IPS-18a (cell line): Measurements from ENCODE around the gene IMMP2L.

Experiments
- H3K27ac ChIP-seq: one replicate; pipeline ENCODE4 v1.5.1; 2013; ENCODE audit warnings: low read length
- H3K27me3 ChIP-seq: one replicate; pipeline ENCODE4 v1.6.1; 2013; ENCODE audit warnings: mild to moderate bottlenecking, low read length; ENCODE audit not compliant: control insufficient read depth, insufficient read depth
- H3K36me3 ChIP-seq: one replicate; pipeline ENCODE4 v1.6.1; 2013; ENCODE audit warnings: low read depth, low read length; ENCODE audit not compliant: control insufficient read depth
- H3K4me1 ChIP-seq: one replicate; pipeline ENCODE4 v1.6.1; 2013; ENCODE audit warnings: low read depth, low read length; ENCODE audit not compliant: control insufficient read depth
- H3K4me3 ChIP-seq: one replicate; pipeline ENCODE4 v1.5.1; 2013; ENCODE audit warnings: low read length
- H3K9ac ChIP-seq: one replicate; pipeline ENCODE4 v1.6.1; 2013; ENCODE audit warnings: mild to moderate bottlenecking, low read length, moderate library complexity
- H3K9me3 ChIP-seq: one replicate; pipeline ENCODE4 v1.6.1; 2013; ENCODE audit warnings: low read depth, low read length; ENCODE audit not compliant: control insufficient read depth

Gene IMMP2L

DNA sequence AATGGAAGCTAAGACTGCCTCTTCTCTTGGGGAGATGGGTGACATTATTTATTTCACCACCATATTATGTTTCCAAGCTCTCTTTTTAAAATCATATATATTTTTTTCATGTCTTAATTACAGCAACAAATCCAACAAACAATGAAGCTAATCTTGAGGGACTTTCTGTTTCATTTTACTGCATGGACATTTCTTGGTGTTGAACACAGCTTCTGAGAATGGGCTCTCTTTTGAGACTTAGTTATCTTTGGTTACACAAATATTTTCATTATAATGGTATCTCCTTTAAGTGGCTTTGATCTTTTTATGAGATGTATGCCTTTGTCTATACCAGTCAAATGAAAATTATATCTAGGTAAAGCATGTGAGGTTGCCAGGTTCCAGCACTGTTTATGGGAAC lies 681.3 kb downstream of the IMMP2L start:
- Histone ChIP-seq H3K9me3 (no peaks in the 10 kb centered on the region), H3K4me3 (no peak overlapping the region), H3K9ac (no peak overlapping the region), H3K36me3 (no peaks in the 10 kb centered on the region), H3K27ac (no peak overlapping the region), H3K27me3 (no peaks in the 10 kb centered on the region), H3K4me1 (no peaks in the 10 kb centered on the region)

DNA sequence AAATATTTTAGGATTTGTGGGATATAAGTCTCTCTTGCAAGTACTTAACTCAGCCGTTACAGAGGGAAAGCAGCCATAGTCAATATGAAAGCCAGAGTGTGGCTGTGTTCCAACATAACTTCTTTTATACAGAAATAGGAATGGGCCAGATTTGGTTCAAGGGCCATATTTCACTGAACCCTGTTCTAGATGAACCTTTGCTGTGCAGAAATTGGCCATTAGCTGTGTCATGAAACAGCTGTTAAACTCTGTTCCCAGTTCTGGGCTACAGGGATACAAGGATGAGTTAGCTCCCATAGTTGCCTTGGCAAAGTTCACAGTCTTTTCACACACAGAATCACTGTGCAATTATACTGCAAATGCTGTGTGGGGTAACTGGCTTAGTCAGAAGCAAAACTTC lies 685.3 kb downstream of the IMMP2L start:
- no peaks in the 10 kb centered on the region for H3K36me3 ChIP-seq
- no peaks in the 10 kb centered on the region for H3K9me3 ChIP-seq
- H3K27me3 ChIP-seq: no peaks in the 10 kb centered on the region
- H3K27ac ChIP-seq: no peak overlapping the region
- no peak overlapping the region for H3K9ac ChIP-seq
- H3K4me1 ChIP-seq: peaks cover under 1% of the 10 kb centered on the region
- no peak overlapping the region for H3K4me3 ChIP-seq

DNA sequence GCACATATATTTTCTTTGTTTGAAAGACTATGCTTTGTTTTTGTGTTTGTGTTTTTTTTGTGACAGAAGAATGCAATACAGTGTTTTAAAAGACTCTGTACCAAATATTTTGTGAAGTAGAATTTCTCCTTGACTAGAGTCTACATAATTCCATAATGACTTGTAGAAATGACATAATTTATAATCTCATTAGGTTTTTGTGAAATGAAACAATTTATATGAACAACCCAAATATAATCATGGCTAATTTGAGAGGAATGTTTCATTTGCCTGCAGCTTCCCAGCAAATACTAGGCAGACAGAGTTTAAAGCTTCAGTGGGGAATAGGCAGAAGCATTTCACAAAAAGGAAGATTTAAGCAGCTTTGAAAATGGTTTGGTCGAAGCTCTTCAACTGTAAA lies 686.9 kb downstream of the IMMP2L start:
- Histone ChIP-seq H3K36me3 (no peaks in the 10 kb centered on the region), H3K27me3 (no peaks in the 10 kb centered on the region), H3K9ac (no peak overlapping the region), H3K27ac (no peak overlapping the region), H3K4me1 (peaks cover 11% of the 10 kb centered on the region), H3K4me3 (no peak overlapping the region), H3K9me3 (no peaks in the 10 kb centered on the region)

DNA sequence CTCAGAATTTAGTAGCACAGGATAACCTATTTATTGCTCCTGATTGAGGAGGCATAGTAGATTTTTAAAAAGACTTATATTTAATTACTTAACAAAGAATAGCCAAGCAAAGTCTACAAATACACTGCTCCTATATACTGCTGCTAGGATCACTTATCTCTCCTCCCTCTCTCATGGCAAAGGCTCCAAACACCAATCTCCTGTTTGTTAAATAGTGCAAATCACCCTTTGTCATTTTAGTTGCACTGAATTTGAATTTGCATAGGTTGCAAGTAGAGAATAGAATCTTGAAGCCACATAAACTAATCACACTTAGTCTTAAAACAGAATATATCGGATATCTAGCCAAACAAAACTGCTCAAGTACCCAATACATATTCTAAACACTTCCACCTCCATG lies 690.4 kb downstream of the IMMP2L start:
- Histone ChIP-seq H3K27ac (no peak overlapping the region), H3K4me3 (no peak overlapping the region), H3K9me3 (no peaks in the 10 kb centered on the region), H3K27me3 (no peaks in the 10 kb centered on the region), H3K36me3 (no peaks in the 10 kb centered on the region), H3K4me1 (peaks cover 11% of the 10 kb centered on the region), H3K9ac (no peak overlapping the region)

DNA sequence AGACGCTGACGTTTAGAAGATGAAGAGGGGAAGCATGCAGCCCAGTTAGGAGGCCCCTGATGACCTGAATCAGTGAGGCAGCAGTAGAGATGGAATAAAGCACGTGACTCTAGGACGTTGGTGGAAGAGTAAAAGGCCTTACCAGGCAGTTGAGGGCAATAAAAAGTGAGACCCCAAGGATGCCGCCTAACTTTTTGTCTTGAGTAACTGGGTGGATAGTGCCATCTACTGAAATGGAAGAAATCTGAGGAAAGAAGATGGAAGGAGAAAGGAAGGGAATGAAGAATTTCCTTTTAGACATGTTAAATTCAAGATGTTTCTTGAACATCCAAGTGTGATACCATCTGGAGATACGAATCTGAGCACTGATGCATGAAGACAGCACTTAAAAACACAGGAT lies 691.4 kb downstream of the IMMP2L start:
- no peaks in the 10 kb centered on the region for H3K27me3 ChIP-seq
- H3K4me1 ChIP-seq: peaks cover 16% of the 10 kb centered on the region
- no peak overlapping the region for H3K4me3 ChIP-seq
- no peaks in the 10 kb centered on the region for H3K36me3 ChIP-seq
- H3K27ac ChIP-seq: no peak overlapping the region
- H3K9ac ChIP-seq: no peak overlapping the region
- no peaks in the 10 kb centered on the region for H3K9me3 ChIP-seq

DNA sequence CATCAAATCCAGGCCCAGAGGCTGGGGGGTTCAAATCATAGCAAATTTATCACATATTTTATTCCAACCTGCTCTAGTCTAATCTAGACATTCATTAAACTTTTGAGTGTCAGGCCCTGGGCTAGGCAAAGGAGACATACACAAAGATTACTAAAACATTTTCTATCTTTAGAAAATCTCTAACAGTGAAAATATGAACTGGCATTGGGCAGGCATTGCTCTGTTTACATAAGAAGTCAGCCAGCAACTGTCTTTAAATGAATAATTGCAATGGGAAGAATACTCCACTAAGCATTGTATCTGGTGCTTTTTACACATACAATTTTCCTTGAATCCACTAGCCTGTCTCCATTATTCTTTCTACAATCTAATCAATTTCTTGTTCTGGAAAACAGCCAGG lies 693.8 kb downstream of the IMMP2L start:
- no peaks in the 10 kb centered on the region for H3K36me3 ChIP-seq
- H3K4me3 ChIP-seq: no peak overlapping the region
- H3K9me3 ChIP-seq: no peaks in the 10 kb centered on the region
- peaks cover 23% of the 10 kb centered on the region for H3K4me1 ChIP-seq
- H3K9ac ChIP-seq: no peak overlapping the region
- no peaks in the 10 kb centered on the region for H3K27me3 ChIP-seq
- H3K27ac ChIP-seq: no peak overlapping the region

DNA sequence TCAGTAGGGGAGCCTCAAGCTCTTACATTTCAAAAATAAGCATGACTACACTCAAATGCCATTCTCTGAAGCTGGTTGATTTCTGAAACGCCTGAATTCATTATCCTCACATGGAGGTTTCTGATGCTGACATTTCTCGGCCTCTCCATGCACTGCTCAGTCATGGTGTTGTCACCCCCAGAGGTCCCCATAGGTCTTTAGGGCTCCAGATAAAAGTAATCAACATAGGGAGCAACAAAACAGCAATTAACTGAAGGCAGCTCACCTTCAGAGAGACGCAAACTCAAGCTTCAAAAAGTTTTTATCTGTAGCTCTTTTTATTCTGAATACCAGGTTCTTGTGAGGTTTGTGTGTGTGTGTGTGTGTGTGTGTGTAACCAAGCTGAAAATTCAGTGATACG lies 694.5 kb downstream of the IMMP2L start:
- H3K9me3 ChIP-seq: no peaks in the 10 kb centered on the region
- no peak overlapping the region for H3K4me3 ChIP-seq
- H3K36me3 ChIP-seq: no peaks in the 10 kb centered on the region
- H3K27ac ChIP-seq: no peak overlapping the region
- H3K9ac ChIP-seq: no peak overlapping the region
- H3K4me1 ChIP-seq: peaks cover 23% of the 10 kb centered on the region
- H3K27me3 ChIP-seq: no peaks in the 10 kb centered on the region

DNA sequence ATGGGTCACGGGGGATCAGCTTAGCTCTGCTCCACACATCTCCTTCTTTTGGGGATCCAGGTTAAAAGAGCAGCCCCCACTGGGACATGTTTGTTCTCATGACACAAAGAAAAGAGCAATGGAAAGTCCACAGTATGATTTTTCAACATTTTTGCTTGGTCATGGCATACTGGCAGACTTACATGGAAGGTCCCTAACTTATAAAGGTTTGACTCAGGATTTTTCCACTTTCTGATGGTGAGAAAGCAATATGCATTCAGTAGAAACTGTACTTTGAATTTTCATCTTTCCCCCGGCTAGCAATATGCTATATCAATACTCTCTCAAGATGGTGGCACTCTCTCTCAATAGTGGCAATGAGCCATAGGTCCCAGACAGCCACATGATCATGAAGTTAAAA lies 699.0 kb downstream of the IMMP2L start:
- H3K36me3 ChIP-seq: no peaks in the 10 kb centered on the region
- H3K9me3 ChIP-seq: no peaks in the 10 kb centered on the region
- no peaks in the 10 kb centered on the region for H3K27me3 ChIP-seq
- H3K4me1 ChIP-seq: peaks cover 12% of the 10 kb centered on the region
- H3K27ac ChIP-seq: no peak overlapping the region
- H3K4me3 ChIP-seq: no peak overlapping the region
- H3K9ac ChIP-seq: no peak overlapping the region

DNA sequence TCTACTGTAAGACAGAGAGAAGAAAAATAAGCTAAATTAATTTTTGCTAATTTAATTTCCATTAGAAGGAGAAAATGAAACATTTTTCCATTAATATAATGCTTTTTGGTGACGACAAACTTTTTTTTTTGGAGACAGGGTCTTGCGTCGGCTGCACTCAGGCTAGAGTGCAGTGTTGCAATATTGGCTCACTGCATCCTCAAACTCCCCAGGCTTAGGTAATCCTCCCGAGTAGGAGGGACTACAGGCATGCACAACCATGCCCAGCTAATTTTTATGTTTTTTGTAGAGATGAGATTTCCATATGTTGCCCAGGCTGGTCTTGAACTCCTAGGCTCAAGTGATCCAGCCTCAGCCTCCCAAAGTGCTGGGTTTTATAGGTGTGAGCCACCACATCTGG lies 701.1 kb downstream of the IMMP2L start:
- Histone ChIP-seq H3K9ac (no peak overlapping the region), H3K9me3 (no peaks in the 10 kb centered on the region), H3K4me1 (peaks cover 22% of the 10 kb centered on the region), H3K27ac (no peak overlapping the region), H3K4me3 (no peak overlapping the region), H3K27me3 (no peaks in the 10 kb centered on the region), H3K36me3 (no peaks in the 10 kb centered on the region)

DNA sequence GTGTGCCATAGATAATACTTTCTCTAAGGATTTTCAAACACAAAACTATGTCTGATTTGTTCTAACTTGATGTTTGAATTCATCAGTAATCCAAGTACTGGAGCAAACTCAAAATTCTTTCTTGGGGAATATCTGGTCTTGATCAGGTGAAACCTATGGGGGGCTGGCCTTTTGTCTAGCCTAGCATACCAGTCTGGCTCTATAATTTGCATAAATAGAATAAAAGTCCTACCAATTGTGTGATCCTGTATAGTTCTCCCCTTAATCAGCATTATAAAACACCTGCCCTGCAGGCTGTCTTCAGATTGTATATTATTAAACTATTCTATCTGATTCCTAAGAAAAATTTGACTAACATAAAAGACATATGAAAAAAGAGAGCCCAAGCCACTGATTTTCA lies 705.2 kb downstream of the IMMP2L start:
- Histone ChIP-seq H3K4me1 (peaks cover 14% of the 10 kb centered on the region), H3K9me3 (no peaks in the 10 kb centered on the region), H3K4me3 (no peak overlapping the region), H3K36me3 (no peaks in the 10 kb centered on the region), H3K27ac (no peak overlapping the region), H3K27me3 (no peaks in the 10 kb centered on the region), H3K9ac (no peak overlapping the region)

DNA sequence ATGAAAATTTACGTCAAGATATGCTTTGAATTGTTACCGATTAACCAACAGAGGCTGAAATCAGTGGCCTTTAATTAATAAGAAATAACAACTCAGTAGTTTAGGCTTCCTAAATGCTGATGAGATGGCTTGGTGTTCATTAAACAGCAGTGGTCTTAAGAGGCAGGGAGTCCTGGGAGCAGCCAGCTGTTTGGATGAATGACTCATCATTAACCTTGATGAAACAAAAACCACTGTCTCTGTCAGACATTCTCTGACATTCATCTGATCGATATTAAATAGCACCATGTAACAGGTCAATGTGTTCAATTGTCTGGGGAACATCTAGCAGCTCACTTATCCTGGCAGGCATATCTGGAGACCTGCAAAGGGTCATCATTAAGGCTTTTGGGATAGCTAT lies 705.6 kb downstream of the IMMP2L start:
- no peak overlapping the region for H3K27ac ChIP-seq
- H3K4me3 ChIP-seq: no peak overlapping the region
- H3K9ac ChIP-seq: no peak overlapping the region
- H3K9me3 ChIP-seq: no peaks in the 10 kb centered on the region
- no peaks in the 10 kb centered on the region for H3K36me3 ChIP-seq
- peaks cover 14% of the 10 kb centered on the region for H3K4me1 ChIP-seq
- H3K27me3 ChIP-seq: no peaks in the 10 kb centered on the region

DNA sequence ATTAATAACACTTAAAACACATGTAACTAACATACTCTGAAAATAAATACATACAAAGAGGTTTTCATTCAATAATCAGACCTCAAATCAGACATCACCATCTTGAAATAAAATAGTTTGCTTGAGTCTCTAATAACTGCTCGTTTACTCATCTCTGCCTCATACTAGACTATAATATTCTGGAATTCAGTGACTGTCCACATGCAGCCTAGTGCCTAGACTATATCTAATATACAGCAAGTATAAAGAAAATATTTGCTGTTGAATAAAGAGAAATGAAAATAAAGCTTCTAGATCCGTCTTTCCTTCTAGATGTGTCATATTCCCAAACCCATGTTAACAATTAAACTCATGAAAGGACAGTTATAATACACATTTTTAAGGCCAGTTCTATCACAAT lies 707.6 kb downstream of the IMMP2L start:
- H3K4me1 ChIP-seq: peaks cover 14% of the 10 kb centered on the region
- H3K9me3 ChIP-seq: no peaks in the 10 kb centered on the region
- no peaks in the 10 kb centered on the region for H3K27me3 ChIP-seq
- H3K9ac ChIP-seq: no peak overlapping the region
- no peak overlapping the region for H3K4me3 ChIP-seq
- H3K36me3 ChIP-seq: no peaks in the 10 kb centered on the region
- H3K27ac ChIP-seq: no peak overlapping the region
